NCI-H2107 (cell line): Measurements from ENCODE around the gene KRT80.

Experiments
- DNase-seq: peaks from one replicate; lab custom pipeline; 2025; lab: John Stamatoyannopoulos, UW

Gene KRT80

GRCh38 chr12:52228931-52229330, 37.1 kb upstream of the KRT80 start:
- no peak for DNase-seq

GRCh38 chr12:52228366-52228765, 36.6 kb upstream of the KRT80 start:
- no peak for DNase-seq

DNA sequence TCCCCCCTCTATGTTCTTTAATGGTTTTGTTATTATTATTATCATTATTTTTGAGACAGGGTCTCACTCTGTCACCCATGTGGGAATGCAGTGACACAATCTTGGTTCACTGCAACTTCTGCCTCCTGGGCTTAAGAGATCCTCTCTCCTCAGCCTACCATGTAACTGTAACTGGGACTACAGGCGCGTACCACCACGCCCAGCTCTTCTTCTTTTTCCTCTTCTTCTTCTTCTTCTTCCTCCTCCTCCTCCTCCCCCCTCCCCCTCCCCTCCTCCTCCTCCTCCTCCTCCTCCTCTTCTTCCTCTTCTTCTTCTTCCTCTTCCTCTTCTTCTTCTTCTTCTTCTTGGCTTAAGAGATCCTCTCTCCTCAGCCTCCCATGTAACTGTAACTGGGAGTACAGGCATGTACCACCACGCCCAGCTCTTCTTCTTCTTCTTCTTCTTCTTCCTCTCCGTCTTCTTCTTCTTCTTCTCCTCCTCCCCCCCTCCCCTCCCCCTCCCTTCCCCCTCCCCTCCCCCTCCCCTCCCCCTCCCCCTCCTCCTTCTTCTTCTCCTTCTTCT, 35.9 kb upstream of the KRT80 start:
- DNase-seq: no peak

GRCh38 chr12:52226446-52226845, 34.6 kb upstream of the KRT80 start:
- no peak for DNase-seq

DNA sequence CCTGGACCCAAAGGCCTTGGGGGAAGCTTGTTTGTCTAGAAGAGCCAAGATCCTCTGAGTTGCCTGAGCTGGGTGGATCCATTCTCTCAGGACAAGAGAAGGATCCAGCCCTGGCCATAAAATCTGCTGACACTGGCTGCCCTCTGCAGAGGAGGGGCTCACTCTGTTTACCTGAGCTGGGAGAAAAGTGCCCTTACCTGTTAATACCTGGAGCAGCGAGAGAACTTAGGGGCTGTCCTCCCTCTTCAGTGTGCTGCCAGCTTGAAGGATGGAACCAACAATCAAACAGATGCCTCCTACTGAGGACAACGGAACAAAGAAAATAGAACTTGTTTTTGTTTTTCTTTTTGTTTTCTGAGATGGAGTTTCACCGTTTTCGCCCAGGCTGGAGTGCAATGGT, 33.9 kb upstream of the KRT80 start:
- DNase-seq: no peak

DNA sequence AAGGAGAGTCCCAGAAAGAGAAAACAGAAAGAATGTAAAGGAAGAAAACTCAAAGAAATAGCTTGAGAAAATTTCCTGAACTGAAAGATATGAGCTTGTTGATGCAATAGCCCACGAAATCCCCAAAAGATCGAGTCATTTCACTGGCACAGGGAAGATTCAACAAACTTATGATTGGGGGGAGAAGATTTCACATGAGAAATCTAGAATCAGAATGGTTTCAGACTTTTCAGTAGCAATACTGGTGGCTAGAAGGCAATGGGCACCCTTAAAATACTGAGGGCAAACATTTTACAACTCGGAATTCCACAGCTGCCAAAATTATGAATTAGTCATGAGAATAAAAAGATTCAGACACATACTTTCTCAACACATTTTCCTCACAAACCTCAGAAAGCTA, 32.3 kb upstream of the KRT80 start:
- DNase-seq: no peak

- DNase-seq: no peak
Measured at GRCh38 chr12:52223406-52224039, 31.7 kb upstream of the KRT80 start.

- DNase-seq: no peak
Measured at GRCh38 chr12:52222692-52223091, 30.9 kb upstream of the KRT80 start.

DNA sequence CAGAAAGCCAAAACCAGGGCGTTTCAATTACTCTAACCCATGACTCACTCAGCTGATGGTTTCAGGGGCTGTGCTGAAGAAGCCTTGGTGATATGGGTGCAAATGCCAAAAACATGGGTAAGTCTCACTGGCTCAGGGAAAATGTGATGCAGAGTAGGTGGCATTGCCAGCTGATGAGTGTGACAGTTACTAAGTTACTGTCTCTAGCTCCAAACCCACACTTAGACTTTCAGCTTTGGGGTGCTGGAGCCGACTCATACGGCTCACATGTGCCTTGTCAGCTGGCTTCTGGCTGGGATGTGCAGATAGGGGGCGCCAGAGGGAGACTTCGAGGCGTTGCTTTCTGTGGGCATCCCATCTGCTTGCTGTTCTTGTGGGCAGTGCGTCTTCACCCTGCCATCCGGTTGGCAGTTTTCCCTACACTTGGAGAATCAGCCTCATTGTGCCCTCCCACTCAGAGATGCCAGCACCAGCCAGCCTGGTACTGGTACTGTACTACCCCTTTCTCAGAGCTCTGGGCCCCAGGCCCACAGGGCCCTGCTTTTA, 30.2 kb upstream of the KRT80 start:
- no peak for DNase-seq

- no peak for DNase-seq
Measured at GRCh38 chr12:52221070-52221781, 29.4 kb upstream of the KRT80 start.

DNA sequence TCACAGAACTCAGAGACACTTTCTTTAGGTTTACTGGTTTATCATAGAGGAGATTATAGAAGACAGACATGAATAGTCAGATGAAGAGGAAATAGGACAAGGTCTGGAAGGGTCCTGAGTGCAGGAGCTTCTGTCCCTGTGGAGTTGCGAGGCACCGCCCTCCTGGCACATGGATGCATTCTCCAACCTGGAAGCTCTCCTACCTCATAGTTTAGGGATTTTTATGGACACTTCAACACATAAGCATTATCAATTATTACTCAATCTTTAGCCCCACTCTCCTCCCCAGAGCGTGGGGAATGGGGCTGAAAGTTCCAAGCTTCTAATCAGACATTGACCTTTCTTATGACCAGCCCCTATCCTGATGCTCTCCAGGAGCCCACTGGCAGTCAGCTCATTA, 28.7 kb upstream of the KRT80 start:
- DNase-seq: no peak

DNA sequence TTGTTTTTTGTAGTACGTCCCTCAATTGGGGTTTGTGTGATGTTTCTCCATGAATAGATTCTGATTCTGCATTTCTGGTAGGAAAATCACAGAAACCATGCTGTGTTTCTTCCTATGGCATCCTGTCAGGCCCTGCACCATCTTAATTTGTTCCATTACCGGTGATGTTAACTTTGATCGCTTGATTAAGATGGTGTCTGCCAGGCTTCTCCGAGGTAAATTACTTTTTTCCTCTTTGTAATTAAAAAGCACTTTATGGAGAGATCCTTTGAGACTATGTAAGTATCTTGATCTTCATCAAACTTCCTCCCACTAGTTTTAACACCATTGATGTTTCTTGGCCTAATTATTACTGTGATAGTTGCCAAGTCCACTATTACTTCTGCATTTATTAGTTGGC, 26.2 kb upstream of the KRT80 start:
- DNase-seq: no peak

DNA sequence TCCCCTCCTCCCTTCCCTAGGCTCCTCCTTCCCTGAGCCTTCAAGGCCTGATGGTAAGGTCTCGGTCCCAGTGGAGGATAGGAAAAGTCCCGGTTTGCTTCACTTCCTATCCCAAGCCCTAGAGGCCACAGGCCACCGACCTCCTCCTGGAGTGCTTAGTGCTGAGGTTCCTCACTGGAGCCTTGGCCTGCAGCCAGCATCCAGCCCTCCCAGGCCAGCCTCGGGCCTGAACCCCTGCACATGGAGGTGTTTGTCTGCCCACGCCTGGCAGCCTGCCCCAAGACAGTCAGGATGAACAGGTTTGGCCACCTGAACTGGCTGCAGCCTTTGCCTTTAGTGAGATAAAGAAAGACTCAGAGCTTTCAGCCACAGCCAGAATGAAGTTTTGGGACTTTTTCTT, 25.4 kb upstream of the KRT80 start:
- DNase-seq: no peak

DNA sequence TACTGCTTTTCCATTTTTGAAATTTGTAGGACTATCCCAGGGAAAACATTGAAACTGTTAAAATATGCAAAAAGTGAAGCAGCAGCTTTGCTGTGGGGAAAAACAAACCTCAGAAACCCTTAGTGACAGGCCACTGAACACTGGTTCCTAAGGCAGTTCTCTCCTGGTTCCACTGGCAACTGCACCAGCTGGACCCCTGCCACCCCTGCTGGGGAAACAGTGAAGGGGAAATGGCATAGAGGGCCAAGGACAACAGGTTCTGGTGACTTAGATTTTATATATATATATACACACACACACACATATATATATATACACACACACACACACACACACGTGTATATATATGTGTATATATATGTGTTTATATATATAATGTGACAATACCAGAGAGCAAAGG, 25.0 kb upstream of the KRT80 start:
- DNase-seq: no peak

GRCh38 chr12:52216100-52216499, 24.3 kb upstream of the KRT80 start:
- no peak for DNase-seq

GRCh38 chr12:52215587-52216031, 23.8 kb upstream of the KRT80 start:
- DNase-seq: no peak

DNA sequence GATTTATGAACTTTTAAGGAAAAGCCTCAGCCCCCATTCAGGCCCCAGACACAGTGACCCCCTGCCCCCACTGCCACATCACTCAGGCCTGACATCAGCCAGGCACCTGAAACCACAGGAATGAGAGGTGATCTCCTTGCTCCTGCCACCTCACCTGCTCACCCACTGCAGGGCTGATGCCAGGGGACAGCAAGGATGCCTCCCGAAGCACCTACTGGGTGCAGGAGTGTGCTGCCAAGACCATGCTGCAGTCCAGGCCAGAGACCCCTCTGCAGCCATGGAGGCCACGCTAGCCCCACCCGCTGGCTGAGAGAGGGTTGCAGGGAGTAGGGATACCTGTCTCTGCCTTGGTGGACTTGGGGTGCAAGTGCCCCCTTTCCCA, 22.6 kb upstream of the KRT80 start:
- no peak for DNase-seq

- peak; percentile 79 for DNase-seq
Measured at GRCh38 chr12:52213564-52214420, 22.0 kb upstream of the KRT80 start.

DNA sequence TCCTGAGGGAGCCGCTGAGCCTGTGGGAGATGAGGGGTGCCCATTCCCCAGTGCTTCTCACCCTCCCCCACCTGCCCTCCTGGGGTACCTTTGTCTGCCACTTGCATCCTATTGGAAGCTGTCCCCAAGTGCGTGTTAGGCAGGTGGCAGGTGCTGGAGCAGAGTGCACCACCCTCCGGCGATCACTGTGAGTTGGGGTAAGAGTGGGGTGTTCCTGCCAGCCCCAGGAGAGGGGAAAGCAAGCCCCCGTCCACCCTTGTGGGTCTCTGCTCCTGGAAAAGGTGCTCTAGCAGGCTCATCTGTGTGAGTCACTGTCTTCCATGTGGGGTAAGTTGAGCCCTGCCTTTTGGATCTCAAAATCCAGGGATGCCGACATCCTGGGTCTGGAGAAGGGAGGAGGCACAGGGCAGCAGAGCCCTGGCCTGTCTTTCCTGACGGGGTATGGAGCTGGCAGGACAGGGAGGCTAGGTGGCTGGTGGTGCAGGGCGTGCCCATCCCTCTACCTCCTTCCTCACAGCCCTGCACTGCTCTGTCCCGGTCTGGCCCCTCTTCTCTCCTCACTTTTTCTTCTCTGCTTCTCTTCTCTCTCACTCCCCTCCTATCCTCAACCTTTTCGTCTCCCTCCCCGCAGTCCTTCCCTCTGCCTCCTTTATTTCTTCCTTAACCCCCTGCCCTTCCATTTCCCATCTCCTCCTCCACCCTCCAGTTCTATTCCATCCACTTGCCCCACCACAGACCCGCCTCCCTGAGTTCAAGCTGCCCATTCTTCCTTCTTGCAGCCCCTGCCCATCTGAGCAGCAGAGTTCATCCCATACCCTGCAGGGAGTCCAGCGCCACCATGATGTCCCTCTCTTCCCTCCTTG, 21.1 kb upstream of the KRT80 start:
- peak; percentile 51 for DNase-seq

- no peak for DNase-seq
Measured at GRCh38 chr12:52211716-52212585, 20.1 kb upstream of the KRT80 start.
